GM12873 (cell line): ENCODE measurements around the gene PCSK1.

Source experiments
- CTCF ChIP-seq: IDR thresholded peaks from 2 replicates; pipeline ENCODE4 v1.5.1; 2012; ENCODE audit warnings: low read depth, mild to moderate bottlenecking, moderate library complexity, low read length, control low read depth; ENCODE audit not compliant: insufficient read depth; ENCODE audit errors: missing control alignments

Gene PCSK1

GRCh38 chr5:96468956-96469355 lies 35.9 kb upstream of the PCSK1 start:
- no peak for TF ChIP-seq CTCF

DNA sequence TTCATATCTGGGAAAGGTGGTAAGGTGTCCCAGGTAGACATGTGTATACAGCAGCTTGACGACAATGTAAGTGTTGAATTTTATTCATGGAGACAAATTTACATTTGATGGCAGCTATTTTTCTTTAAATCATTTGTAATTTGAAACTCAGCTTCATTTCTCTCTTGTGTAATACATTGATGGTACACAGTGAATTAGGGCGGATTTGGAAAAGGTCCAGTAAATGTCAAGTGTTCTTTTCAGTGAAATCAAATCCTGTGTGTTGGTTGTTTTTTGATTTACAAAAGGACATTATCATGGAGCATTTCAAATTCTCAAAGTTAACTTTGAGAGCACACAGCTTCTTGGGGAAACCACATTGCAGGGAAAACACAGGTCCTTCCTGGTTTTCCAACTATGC lies 30.0 kb upstream of the PCSK1 start:
- TF ChIP-seq CTCF, result no peak

DNA sequence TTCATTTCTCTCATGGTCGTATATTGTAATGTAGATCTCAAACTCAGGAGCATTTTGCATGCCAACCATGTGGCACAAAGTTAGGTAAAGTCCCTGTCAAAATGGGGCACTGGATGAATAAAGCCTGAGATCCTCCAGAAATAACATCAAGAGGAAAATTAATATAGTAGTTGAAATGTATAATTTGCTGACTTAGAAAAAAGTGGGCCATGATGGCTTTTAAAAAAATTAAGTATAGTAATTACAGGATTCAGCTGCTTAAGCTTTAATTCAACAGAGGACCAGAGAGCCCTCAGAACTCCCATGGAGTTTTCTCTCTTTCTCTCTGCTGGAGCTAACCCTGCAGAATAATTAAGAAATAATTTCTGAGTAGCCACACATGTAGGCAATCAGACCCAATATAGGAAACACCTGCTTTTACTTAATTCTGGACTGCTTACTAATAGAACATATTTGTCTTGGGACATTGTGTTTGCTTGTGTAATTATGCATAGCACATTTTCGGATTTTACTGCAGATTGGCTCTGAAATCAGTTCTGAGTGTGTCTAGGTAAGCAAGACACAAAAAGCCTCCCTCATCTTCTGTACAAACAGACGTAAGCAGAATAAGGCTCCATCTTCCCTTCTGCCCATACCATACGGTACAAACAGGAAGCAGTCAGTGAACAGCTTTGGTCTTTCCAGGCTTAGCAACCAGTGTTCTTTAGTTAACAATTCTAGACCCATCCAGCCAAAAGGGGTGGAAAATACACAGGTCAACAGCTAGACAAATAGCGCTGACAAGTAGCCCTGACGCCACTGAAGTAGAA lies 26.5 kb upstream of the PCSK1 start:
- TF ChIP-seq CTCF, result no peak

DNA sequence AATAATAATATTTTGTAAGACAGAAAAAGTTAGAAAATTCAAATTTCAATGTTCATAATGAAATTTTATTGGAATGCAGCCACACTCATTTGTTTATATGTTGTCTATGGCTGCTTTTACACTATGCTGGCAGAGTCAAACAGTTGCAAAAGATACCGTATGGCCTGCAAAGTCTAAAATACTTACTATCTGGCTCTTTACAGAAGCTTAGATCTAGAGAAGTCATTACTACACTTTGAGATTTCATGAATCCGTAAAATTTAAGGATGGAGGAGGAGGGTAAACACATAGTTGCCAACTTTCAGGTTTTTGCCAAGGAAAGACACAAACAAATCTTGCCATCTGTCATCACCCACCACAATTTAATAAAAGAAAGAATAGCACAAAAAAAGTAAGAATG lies 25.1 kb upstream of the PCSK1 start:
- TF ChIP-seq CTCF, result no peak

- TF ChIP-seq CTCF, result no peak
Measured at GRCh38 chr5:96455789-96456188, 22.7 kb upstream of the PCSK1 start.

GRCh38 chr5:96453394-96453793 lies 20.3 kb upstream of the PCSK1 start:
- no peak for TF ChIP-seq CTCF

DNA sequence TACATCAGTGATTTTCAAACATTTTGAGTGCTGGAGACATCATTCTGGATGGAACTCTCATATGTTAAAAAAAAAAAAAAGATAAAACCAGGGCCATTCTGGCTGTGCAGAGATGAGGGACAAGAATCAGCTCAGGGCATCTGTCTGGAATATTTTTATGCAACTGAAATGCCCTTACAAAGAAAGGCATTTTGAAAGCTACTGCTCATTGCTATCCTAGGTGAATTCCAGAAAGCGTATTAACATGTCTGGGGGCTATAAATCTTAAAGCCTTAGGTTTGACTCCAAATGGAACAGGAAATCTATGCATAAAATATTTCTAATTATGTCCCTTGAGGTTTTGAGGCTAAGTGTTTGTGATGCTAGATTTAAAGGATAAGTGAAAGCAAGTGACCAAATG lies 14.9 kb upstream of the PCSK1 start:
- TF ChIP-seq CTCF, result no peak
